Activated T-helper 1 cell treated with anti-CD3 and anti-CD28 coated beads, Interleukin-12 subunit alpha, Interleukin-12 subunit beta, Interleukin-2, Interleukin-4 antibody, amounts not matched to agents 30 ng/mL and 10 ng/mL and 1 ng/mL, durations not matched to agents 14 hours and 24 hours and 36 hours (primary cell): ENCODE data around the gene ZCCHC4. TPM values are rescaled to one million over a fixed set of nuclear protein-coding genes. Genes with fewer than 3 reads are reported as not detected.
"Not testable (repeated sequence)": the region's sequence is repeated elsewhere in the genome, so short reads cannot be mapped to it uniquely, and the experiment has no call there.

Source experiments
- DNase-seq: peaks from one replicate; pipeline ENCODE4 v3.0.0; 2021; ENCODE audit warnings: low spot score
- H3K27ac Mint-ChIP-seq: one replicate; pipeline ENCODE4 v1.8.0; 2021; ENCODE audit warnings: mild to moderate bottlenecking, mixed read lengths
- H3K27me3 Mint-ChIP-seq: one replicate; pipeline ENCODE4 v1.8.0; 2022; ENCODE audit warnings: mild to moderate bottlenecking, moderate library complexity, mixed read lengths; ENCODE audit not compliant: insufficient read depth
- H3K36me3 Mint-ChIP-seq: one replicate; pipeline ENCODE4 v1.8.0; 2021; ENCODE audit warnings: low read depth, mixed read lengths
- H3K4me1 Mint-ChIP-seq: one replicate; pipeline ENCODE4 v1.8.0; 2021; ENCODE audit warnings: low read depth, mixed read lengths
- H3K4me3 Mint-ChIP-seq: one replicate; pipeline ENCODE4 v1.8.0; 2021; ENCODE audit warnings: mild to moderate bottlenecking, moderate library complexity, mixed read lengths
- H3K9me3 Mint-ChIP-seq: one replicate; pipeline ENCODE4 v1.8.0; 2021; ENCODE audit warnings: mixed read lengths
- intact Hi-C: fragments of 100-400 bp; cut with micrococcal nuclease; formaldehyde crosslinking; loops from one replicate; pipeline ENCODE4 v1.15.1; 2024
- total RNA-seq: library from RNA; stranded (reverse); gene quantifications from 2 replicates; pipeline ENCODE4 v1.2.3, GENCODE V29; 2022

Gene ZCCHC4
- total RNA-seq, 1 donor from 2014 or later, result 13.5 TPM

DNA sequence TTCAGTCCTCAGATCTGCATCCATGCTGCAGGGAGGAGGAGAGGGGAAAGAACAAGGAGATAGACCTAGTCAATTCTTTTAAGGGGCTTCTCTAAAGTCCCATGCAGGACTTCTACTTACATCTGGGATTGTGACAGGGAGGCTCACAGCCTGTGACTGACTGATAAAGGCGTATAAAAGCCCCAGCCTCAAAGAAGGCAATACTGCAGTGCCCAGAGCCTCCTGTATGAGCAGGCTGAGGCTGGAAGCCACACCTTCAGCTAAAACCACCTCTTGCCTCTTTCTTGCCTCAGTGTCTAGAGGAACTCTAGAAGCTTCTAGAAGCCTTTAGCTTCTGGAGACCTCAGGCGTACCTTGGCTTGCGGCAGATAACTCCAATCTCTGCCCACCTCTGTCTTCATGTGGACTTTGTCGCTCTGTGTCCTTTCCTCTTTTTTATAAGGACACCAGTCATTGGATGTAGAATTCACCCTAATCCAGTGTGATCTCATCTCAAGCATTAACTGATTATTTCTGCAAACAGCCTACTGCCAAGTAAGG lies 6.0 kb upstream of the ZCCHC4 start:
- no peaks in the 10 kb centered on the region for H3K36me3 Mint-ChIP-seq
- H3K9me3 Mint-ChIP-seq, result no peaks in the 10 kb centered on the region
- no peak overlapping the region for H3K4me3 Mint-ChIP-seq
- H3K4me1 Mint-ChIP-seq, result peaks cover 14% of the 10 kb centered on the region
- peaks cover 5% of the 10 kb centered on the region for H3K27me3 Mint-ChIP-seq
- H3K27ac Mint-ChIP-seq, result no peak overlapping the region
- intact Hi-C loops, result no loop called here
- DNase-seq, result no peak

DNA sequence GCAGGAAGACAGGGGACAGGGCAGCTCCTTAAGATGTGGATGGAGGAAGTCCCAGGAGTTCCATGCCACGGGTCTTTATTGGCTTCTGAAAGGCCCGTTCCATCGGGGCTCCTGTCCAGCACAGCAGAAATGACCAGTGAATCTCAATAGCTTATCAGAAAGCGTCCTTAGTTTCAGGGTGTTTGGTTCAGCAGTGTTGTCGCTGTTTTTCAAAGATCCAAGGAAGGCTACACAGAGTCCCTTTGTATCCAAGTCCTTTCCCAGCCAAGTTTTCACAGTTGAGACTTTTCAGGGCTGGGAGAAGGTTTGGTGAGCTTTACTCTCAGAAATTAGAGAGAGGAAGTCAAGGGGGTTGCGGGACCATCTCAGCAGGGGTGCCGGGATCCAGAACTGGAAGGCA lies 5.0 kb upstream of the ZCCHC4 start:
- no peak overlapping the region for H3K27ac Mint-ChIP-seq
- intact Hi-C loops, result no loop called here
- peaks cover 18% of the 10 kb centered on the region for H3K4me1 Mint-ChIP-seq
- no peak for DNase-seq
- H3K27me3 Mint-ChIP-seq, result peaks cover 5% of the 10 kb centered on the region
- no peaks in the 10 kb centered on the region for H3K9me3 Mint-ChIP-seq
- H3K36me3 Mint-ChIP-seq, result no peaks in the 10 kb centered on the region
- no peak overlapping the region for H3K4me3 Mint-ChIP-seq

DNA sequence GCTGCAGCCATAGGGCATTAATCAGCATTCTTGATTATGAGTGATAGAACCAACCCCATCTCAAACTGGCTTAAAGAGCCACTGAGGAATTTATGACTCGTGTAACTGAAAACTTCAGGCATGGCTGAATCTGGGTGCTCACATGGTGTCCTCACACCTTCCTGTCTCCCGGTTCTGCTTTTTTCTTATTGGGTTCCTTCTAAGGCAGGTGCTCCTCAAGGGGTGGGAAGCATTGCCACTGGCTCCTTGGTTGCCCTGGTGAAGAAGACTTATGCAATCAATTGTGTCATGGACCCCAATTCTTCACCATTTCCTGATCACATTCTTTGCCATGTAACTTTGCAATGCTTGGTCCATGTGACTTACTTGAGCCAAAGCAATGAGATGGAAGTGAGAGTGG lies 4.3 kb upstream of the ZCCHC4 start:
- DNase-seq, result no peak
- H3K4me1 Mint-ChIP-seq, result peaks cover 20% of the 10 kb centered on the region

DNA sequence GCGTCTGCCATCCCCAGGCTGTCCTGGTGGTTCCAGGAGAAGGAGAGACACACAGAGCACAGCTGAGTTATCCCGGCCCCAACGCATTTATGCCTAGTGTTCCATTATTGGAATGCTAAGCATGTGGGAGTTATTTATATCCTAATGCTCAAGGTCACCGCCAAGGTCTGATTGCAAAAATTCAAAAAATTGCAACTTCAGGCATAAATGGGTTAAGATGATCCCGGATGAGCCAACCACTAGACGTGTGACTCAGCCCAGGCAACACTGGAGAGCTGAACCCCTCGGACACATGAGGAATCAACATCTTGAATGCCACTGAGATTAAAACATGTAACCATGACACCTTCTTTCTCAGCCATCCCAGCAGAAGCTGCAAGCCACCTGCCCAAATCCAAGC lies 3.8 kb upstream of the ZCCHC4 start:
- Mint-ChIP-seq H3K27ac (no peak overlapping the region), H3K4me3 (no peak overlapping the region), H3K9me3 (no peaks in the 10 kb centered on the region), H3K36me3 (no peaks in the 10 kb centered on the region), H3K4me1 (peaks cover 25% of the 10 kb centered on the region), H3K27me3 (peaks cover 5% of the 10 kb centered on the region)
- no peak for DNase-seq
- intact Hi-C loops, result no loop called here

More for the DNA sequence above, 4.3 kb upstream of the ZCCHC4 start:
- H3K27me3 Mint-ChIP-seq, result peaks cover 5% of the 10 kb centered on the region
- intact Hi-C loops, result no loop called here
- no peak overlapping the region for H3K4me3 Mint-ChIP-seq
- H3K36me3 Mint-ChIP-seq, result no peaks in the 10 kb centered on the region
- no peak overlapping the region for H3K27ac Mint-ChIP-seq
- H3K9me3 Mint-ChIP-seq, result no peaks in the 10 kb centered on the region

DNA sequence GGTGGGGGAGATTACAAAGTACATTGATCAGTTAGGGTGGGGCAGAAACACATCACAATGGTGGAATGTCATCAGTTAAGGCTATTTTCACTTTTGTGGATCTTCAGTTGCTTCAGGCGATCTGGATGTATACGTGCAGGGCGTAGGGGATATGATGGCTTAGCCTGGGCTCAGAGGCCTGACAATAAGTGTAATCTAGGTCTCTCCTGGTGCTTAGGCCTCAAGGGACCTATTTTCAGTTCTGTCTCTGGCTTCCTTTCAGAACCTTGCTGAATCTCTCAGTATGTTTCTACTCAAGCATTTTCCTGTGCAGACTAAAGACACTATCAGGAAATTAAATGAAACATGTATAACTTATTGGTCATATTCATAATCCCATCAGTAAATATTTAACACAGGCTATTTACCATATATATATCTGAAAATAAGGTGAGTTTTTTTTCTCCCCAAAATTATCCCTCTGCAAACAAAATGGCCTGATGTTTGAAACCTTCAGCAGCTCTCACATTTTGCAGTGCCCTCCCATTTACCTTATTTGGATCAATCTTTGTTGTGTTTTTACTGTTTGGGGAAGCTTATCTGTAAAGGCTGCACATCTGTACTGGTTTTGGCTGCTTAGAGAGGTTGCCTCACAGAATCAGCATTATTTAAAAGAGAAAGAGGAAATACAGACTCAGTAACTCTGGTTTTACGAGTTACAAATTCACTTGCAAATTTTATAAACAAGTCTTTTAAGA lies 2.3 kb upstream of the ZCCHC4 start:
- no peak for DNase-seq
- peaks cover 34% of the 10 kb centered on the region for H3K4me1 Mint-ChIP-seq
- intact Hi-C loops, result loop anchor here (5.0 to 10.0 kb wide), 2 partner anchors 552 to 1565 kb away; partner anchors contain the start of gene SEL1L3
- H3K9me3 Mint-ChIP-seq, result no peaks in the 10 kb centered on the region
- H3K27me3 Mint-ChIP-seq, result peaks cover 3% of the 10 kb centered on the region
- peaks cover 2% of the 10 kb centered on the region for H3K36me3 Mint-ChIP-seq
- H3K4me3 Mint-ChIP-seq, result no peak overlapping the region
- H3K27ac Mint-ChIP-seq, result no peak overlapping the region

DNA sequence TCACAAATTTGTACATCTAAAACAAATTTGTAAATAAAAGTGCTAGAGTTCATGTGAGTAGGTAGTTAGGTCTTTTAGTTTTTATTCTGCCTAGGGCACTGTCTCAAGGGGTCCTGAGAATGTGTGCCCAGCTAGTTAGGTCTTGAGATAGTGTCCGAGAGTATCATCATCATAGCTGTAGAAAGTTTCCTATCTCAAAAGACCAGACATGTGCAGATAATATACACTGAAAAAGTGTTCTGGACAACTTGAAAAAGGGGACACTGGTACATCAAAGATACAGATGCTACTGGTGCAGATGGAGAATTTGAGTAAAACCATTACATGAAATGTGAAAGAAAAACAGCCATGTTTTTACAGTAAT lies 1.8 kb upstream of the ZCCHC4 start:
- intact Hi-C loops, result loop anchor here (5.0 to 10.0 kb wide), 2 partner anchors 552 to 1564 kb away; partner anchors contain the start of gene SEL1L3
- no peak overlapping the region for H3K4me3 Mint-ChIP-seq
- peaks cover 3% of the 10 kb centered on the region for H3K27me3 Mint-ChIP-seq
- H3K36me3 Mint-ChIP-seq, result peaks cover 2% of the 10 kb centered on the region
- H3K9me3 Mint-ChIP-seq, result no peaks in the 10 kb centered on the region
- peaks cover 34% of the 10 kb centered on the region for H3K4me1 Mint-ChIP-seq
- H3K27ac Mint-ChIP-seq, result no peak overlapping the region
- DNase-seq, result no peak

DNA sequence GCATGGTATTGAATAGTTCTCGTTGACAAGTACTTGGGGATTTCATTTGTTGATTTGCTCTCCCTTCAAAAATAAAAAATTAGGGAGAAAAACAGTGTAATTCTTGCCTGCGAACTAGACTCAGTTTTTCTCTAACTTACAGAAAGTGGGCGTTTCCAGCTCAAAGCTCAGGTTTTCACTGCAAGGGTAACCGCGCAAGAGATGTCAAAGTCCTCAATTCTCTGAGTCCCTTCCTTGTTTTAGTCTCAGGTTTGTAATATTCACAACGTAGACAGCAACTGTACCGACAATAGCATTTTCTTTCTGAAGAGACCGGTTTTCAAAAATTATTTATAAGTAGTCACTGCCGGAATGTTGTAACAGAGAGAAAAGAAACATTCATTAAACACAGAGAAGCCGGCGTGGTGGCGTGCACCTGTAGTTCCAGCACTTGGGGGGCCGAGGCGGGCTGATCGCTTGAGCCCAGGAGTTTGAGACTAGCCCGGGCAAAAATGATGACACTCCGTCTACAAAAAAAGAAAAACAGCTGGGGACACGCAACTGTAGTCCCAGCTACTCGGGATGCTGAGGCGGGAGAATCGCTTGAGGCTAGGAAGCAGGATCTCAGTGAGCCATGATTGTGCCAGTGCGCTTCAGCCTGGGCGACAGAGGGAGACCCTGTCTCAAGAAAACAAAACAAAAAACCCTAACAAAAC lies 774 bp downstream of the ZCCHC4 start:
- no peaks in the 10 kb centered on the region for H3K27me3 Mint-ChIP-seq
- no peaks in the 10 kb centered on the region for H3K9me3 Mint-ChIP-seq
- intact Hi-C loops, result loop anchor here (2.0 to 10.0 kb wide), 4 partner anchors 53 to 1561 kb away; partner anchors contain the start of gene SEL1L3
- peak overlapping the region; percentile 99 for H3K4me3 Mint-ChIP-seq
- H3K4me1 Mint-ChIP-seq, result peaks cover 34% of the 10 kb centered on the region
- peaks cover 4% of the 10 kb centered on the region for H3K36me3 Mint-ChIP-seq
- no peak for DNase-seq
- H3K27ac Mint-ChIP-seq, result peak overlapping the region; percentile 92

DNA sequence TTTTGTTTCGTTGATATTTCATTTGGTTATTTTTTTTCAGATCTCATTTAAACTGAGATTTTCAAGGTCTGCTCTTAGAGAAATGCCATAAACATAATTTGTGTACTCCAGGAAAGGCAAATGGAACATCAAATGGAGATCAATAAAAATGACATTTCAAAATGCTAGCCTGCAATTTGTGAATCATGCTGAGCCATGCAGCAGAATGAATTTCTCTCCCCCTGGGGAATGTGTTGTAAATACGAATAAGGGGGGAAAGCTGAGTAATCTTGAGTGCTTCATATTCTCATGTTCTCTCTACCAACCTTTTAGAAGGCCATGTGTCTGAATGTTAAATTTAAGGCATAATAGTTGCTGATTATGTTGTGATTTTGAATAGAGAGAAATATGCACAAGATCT lies 7.8 kb downstream of the ZCCHC4 start:
- H3K4me3 Mint-ChIP-seq, result no peak overlapping the region
- H3K27ac Mint-ChIP-seq, result peak overlapping the region; percentile 76
- peaks cover 9% of the 10 kb centered on the region for H3K36me3 Mint-ChIP-seq
- intact Hi-C loops, result loop anchor here (2.0 kb wide), 1 partner anchor 160 kb away; the partner anchor contains the start of gene SEPSECS
- H3K27me3 Mint-ChIP-seq, result no peaks in the 10 kb centered on the region
- H3K4me1 Mint-ChIP-seq, result peaks cover 24% of the 10 kb centered on the region
- H3K9me3 Mint-ChIP-seq, result no peaks in the 10 kb centered on the region
- DNase-seq, result no peak

DNA sequence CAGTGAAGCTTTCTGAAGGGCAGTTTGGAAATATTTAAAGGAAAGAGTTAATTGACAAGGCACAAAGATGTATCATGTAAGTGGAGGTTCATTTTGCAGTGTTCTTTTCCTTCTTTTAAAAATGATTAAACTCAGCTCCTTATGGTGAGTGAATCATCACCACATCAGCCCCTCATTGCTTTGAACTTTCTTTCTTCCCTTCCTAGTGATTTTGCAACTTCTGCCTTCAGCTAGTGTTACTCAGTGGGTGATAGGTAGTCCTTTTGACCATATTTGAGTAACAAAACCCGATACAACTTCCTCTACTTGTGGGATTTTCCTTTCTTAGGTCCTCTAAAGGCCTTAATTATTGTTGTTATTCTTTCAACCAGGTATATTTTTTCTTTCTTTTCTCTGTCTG lies 8.2 kb downstream of the ZCCHC4 start:
- Mint-ChIP-seq H3K36me3 (peaks cover 9% of the 10 kb centered on the region), H3K27ac (peak overlapping the region; percentile 76), H3K4me3 (peak overlapping the region; percentile 2), H3K27me3 (no peaks in the 10 kb centered on the region), H3K9me3 (no peaks in the 10 kb centered on the region), H3K4me1 (peaks cover 24% of the 10 kb centered on the region)
- DNase-seq, result no peak
- intact Hi-C loops, result loop anchor here (1.0 to 2.0 kb wide), 3 partner anchors 8 to 160 kb away; partner anchors contain the start of genes SEPSECS and ZCCHC4

DNA sequence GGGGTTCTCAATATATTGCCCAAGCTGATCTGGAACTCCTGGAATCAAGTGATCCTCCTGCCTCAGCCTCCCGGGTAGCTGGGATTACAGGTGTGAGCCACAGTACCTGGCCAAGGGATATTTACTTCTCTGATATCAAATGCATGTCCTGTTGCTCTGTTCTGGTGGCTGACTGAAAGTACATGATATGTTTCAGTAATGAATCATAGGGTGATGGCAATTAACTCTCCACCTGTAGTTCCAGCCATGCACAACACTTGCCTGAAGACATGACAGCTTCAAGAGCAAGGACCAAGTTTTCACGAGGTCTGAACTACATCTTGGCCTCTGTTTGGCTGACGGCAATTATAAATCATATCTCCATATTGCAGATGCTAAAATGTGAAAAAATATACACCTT lies 9.1 kb downstream of the ZCCHC4 start:
- intact Hi-C loops, result loop anchor here (1.0 to 2.0 kb wide), 3 partner anchors 9 to 161 kb away; partner anchors contain the start of genes SEPSECS and ZCCHC4

DNA sequence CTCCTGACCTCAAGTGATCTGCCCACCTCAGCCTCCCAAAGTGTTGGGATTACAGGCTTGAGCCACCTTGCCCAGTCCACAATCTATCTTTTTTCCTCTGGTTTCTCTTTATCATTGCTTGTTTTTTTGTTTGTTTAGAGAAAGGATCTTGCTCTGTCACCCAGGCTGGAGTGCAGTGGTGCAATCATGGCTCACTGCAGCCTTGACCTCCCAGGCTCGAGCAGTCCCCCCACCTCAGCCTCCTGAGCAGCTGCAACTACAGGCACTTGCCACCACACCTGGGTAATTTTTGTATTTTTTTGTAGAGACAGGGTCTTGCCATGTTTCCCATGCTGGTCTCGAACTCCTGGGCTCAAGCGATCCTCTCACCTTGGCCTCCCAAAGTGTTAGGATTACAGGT lies 15.9 kb downstream of the ZCCHC4 start:
- H3K36me3 Mint-ChIP-seq, H3K27ac Mint-ChIP-seq, H3K4me3 Mint-ChIP-seq: not testable (repeated sequence)

More for the DNA sequence above, 9.1 kb downstream of the ZCCHC4 start:
- no peak for DNase-seq
- H3K9me3 Mint-ChIP-seq, result no peaks in the 10 kb centered on the region
- H3K36me3 Mint-ChIP-seq, result peaks cover 9% of the 10 kb centered on the region
- H3K4me3 Mint-ChIP-seq, result no peak overlapping the region
- no peak overlapping the region for H3K27ac Mint-ChIP-seq
- H3K27me3 Mint-ChIP-seq, result no peaks in the 10 kb centered on the region
- peaks cover 24% of the 10 kb centered on the region for H3K4me1 Mint-ChIP-seq

DNA sequence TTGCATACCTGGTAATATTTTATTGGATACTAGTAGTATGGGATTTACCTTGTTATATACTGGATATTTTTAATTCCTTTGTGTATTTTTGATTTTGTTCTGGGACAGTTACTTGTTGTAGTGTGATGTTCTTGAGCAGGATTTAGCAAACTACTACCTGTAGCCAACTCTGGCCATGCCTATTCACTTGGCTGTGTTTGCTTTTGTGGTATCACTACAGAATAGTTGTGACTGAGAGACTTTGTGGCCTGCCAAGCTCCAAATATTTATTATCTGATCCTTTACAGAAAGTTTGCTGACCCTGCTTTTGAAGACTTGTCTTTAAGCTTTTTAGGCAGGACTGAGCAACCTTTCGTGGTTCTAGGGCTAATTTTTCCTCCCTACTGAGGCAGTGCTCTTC lies 17.8 kb downstream of the ZCCHC4 start:
- intact Hi-C loops, result loop anchor here (5.0 kb wide), 1 partner anchor 47 kb away; the partner anchor contains the start of gene ANAPC4
- Mint-ChIP-seq H3K9me3 (no peaks in the 10 kb centered on the region), H3K36me3 (peaks cover 5% of the 10 kb centered on the region), H3K4me3 (no peak overlapping the region), H3K27ac (no peak overlapping the region), H3K27me3 (no peaks in the 10 kb centered on the region), H3K4me1 (peaks cover 19% of the 10 kb centered on the region)
- no peak for DNase-seq

More for the DNA sequence above, 15.9 kb downstream of the ZCCHC4 start:
- intact Hi-C loops, H3K9me3 Mint-ChIP-seq, DNase-seq, H3K27me3 Mint-ChIP-seq: not testable (repeated sequence)
- H3K4me1 Mint-ChIP-seq, result peaks cover 19% of the 10 kb centered on the region
